NCI-H345 (cell line): Measurements from ENCODE around the gene FZD1.
"Not testable (repeated sequence)": the region's sequence is repeated elsewhere in the genome, so short reads cannot be mapped to it uniquely, and the experiment has no call there.

Experiments
- DNase-seq: peaks from one replicate; lab custom pipeline; 2025; lab: John Stamatoyannopoulos, UW

Gene FZD1

DNA sequence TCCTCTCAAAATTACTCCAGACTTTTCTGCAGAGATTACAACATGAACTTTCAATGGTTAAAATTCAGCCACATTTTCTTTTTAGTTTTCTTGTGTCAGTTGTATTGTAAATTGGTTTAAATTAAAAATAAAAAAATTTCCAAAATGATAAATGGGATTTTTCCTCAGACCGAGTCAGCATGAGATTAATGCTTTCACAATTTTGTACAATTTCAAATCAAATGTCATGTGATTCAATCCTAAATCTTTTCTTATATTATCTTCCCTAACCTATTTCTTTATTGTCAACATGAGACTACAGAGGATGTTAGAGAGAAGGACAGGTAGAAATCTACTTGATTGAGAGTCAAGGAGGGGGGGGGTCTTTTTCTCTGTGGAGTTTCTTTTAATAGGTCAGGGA lies 33.7 kb downstream of the FZD1 start:
- DNase-seq: no peak

DNA sequence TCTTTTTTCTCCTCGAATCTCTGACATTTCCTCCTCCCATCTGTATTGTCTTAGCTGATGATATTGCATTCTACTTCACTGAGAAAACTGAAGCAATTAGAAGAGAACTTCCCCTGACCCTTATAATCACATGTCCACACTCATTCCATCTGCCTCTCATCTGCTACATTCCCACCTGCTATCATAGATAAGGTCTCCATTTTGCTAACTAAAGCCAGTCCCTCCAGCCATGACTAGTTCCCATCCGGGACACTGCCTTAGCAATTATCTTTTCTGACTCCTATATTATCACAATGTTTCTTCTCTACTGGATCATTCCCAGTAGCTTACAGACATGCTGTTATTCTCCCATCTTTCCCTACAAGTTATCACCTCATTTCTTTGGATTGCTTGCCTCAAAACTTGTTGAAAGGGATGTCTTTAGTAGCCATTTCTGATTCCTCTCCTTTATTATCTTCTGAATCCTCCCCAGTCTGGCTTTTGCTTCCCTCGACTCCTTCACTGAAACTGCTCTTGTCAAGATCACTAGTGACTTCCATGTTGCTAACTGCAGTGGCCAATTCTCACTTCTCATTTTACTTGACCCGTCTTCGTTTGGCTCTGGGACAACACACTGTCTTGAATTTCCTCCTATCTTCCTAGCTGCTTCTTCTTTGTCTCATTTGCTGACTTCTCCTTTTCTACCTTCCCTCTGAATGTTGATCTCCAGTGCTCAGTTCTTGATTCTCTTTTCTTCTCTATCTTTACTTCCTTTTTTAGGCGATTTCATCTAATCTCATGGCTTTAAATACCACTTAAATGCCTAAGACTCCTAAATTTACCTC lies 35.9 kb downstream of the FZD1 start:
- DNase-seq: no peak

DNA sequence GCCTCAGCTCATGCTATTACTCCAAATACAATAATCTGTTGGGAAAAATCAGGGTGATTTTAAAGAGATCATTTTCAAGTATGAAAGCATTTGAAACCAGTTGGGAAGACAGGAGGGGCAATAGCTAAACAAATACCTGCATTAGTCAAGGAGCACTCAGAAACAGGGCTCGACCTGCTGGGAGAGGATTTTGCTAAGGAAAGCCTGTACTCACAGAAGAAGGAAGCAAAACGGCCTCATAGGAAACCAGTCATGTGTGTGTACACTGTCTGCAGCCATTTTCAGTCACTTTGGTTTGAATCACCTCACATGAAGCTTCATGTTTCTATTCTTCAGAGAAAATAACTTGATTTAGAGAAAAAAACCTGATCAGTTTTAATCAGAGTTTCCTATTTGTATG lies 38.6 kb downstream of the FZD1 start:
- no peak for DNase-seq

DNA sequence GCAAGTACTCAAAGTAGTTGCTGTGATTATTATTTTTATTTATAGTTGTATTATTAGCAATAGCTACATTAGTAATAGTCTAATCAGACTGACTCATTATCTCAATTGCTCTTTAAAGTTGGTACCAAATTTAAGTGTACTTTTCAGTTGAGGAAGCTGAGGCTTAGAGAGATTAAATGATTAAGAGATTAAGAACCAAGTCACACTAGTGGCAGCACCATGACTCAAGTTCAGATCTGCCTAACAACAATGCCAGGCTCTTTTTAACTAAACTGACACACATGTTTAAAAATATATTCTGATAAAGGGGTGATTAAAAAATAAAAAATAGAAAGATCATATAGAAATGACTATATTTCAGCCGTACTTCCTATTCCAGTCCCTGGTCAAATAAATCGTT lies 42.0 kb downstream of the FZD1 start:
- no peak for DNase-seq

DNA sequence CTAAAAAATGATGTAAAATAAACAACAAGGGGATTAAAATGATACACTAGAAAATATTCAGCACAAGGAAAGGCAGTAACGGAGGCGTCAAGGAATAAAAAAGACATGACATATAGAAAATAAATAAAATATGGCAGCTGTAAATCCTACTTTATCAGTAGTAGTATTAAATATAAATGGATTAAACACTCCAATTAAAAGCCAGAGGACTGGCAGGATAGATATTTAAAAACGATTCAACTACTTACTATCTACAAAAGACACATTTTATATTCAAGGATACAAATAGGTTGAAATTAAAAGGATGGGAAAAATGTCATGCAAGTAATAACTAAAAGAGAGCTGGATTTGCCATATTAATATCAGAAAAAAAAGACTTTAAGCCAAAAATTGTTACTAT lies 43.2 kb downstream of the FZD1 start:
- no peak for DNase-seq

DNA sequence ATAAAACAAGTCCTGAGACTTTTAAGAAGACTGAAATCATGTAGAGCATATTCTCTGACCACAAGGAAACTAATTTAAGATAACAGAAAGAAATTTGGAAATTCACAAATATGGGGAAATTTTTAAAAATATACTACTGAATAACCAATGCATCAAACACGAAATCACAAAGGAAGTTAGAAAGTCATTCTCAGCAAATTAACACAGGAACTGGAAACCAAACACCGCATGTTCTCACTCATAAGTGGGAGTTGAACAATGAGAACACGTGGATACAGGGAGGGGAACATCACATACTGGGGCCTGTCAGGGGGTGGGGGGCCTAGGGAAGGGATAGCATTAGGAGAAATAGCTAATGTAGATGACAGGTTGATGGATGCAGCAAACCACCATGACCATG lies 44.0 kb downstream of the FZD1 start:
- DNase-seq: not testable (repeated sequence)

DNA sequence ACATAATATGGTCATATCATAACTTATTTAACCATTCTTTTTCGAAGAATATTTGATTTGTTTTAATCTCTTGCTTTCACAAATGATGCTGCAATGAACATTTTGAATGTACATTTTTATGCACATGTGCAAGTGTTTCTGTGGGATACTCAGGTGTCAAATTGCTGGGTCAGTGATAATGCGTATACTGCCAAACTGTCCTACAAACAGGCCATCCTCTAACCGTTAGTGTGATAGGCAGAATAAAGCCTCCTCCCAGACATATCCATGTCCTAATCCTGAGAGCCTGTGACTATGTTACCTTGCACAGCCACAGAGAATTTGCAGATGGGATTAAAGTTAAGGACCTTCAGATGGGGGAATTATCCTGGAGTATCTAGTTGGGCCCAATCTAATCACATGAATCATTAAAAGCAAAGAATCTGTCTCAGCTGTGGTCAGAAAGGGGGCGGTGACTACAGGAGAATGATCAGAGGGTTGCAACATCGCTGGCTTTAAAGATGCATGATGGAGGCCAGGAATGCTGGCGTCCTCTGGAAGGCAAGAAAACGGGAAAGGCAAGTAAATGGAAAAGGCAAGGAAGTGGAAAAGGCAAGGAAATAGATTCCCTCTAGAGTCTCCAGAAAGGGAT lies 46.7 kb downstream of the FZD1 start:
- no peak for DNase-seq

DNA sequence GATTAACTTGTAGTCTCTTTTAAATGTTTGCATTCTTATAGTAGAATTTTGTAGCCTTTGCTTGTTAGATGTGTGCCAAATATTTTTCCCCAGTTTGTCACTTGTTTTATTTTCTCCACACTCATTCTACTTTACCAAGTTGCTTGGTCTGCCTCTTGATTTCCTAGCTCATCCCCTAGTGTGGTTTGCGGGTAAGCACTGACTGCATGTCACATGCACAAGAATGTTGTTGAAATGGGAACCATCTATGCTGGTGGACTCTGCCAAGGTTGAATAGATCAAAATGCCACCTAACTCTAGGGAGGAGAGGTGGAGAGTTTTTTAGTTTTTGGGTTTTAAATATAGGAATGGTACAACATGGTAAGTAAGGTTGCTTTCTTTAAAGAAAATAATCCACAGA lies 47.6 kb downstream of the FZD1 start:
- no peak for DNase-seq

DNA sequence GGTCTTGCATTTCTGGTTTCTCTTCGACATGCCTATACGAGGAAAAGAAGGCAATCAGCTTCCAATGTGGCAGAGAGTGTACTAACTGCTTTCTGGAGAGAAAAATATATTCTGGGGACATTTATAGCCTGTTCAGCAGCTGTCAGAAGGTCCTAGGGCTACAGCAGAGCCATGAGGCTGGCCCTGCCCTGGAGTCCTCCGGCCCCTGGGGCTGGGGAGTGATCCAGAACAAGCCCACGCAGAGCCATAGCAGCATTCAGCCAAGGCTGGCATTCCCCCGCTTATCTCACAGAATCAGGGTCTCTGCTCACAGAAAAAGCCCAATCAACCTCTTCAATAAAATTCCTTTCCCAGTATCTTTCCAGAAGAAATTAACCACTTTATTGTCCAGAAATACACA lies 48.9 kb downstream of the FZD1 start:
- DNase-seq: no peak

DNA sequence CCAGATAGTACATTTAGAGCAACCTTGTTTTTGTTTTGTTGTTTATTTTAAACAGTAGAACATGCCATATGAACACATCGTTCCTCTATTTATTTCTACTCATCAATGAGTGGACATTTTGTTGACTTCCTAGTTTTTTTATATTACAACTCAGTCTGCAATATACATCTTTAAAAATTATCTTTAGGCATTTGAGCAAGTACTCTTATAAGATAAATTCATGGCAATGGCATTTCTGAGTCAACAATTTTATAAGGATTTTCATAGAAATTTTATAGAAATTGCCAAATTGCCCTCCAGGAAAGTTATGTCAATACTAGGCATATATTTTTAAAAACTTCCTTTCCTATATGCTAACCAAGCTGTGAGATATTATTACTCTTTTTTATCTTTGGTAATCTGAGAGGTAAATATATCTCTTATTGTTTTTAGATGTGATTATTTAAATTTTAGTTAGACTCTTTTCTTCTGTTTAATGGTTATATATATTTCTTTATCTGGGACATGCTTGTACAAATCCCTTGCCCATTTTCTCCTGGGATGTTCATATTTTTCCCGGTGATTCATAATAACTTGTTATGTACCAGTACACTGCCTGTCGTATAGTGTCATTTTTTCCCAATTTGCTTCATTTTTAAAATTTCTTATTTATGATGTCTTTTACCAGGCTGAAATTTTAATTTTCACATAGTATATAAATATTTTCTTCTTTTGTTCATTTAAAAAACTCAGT lies 50.5 kb downstream of the FZD1 start:
- no peak for DNase-seq

DNA sequence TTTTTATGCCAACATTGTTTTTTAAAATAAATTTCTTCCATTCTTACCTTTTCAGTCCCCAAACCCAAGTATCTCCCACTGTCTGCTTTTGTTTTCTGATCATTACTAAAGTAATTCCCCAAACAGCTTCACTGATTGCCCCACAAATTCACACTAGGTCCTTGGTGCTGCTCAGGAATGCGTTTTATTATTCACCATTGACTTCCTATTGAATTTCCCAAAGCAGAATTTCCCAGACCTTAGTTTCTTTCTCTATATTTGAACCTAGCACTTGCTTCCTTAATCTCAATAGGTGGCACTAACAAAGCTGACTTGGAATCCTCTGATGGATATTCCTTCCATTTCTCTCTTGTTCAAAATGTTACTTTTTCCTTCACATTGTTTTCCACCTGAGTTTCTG lies 52.2 kb downstream of the FZD1 start:
- no peak for DNase-seq

DNA sequence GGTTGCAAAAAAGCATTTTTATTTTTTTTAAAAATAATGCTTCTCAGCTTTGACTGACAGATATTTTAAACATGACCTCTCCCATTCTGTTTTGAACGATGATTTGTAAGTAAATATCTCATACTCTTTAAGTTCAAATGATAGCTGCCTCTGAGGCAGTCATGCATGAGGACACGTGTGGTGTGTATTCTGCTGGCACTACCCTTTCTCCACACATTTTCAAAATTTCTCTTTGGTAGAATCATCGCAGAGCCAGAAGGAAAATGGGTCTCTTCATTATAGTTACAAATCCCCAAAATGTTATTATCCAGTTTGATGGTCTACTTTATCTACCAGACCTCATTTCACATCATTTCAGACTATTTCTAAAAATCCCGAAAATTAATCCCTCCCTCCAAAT lies 55.1 kb downstream of the FZD1 start:
- no peak for DNase-seq

DNA sequence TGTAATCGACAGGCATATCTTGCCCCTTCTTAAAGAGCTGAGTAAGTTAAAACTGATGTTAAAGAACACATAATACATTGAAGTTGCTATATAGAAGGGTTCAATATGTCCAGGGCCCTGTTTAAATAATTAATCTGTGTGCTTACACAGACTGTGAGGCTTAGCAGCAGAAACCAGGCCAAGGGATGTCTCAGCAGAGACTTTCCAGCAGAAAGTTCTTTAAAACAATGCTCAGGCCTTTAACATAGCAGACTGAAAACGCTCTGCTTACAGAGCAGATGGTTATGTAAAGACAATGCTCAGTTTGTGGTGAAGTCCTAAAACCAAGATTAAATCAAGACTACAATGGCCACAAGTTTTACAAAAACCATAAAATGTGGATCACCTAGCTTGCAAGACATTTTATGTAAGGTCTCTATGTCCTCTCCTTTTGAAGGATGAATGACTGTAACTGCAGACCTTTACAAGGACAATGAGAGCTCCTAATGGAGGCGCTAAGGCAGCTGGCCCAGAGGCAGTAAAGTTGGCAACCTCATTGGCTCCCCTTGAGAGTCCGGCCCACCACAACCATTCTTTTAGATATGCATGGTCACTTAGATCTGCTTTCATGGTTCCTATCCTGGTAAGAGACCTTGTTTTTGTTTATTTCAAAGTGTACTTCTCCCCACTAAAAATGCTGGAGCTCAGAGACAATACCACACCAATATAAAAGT lies 56.3 kb downstream of the FZD1 start:
- DNase-seq: no peak
